ENCODE results near the gene NUDT9.
"Not testable (repeated sequence)": the region's sequence is repeated elsewhere in the genome, so short reads cannot be mapped to it uniquely, and the experiment has no call there.

The NUDT9 gene

DNA sequence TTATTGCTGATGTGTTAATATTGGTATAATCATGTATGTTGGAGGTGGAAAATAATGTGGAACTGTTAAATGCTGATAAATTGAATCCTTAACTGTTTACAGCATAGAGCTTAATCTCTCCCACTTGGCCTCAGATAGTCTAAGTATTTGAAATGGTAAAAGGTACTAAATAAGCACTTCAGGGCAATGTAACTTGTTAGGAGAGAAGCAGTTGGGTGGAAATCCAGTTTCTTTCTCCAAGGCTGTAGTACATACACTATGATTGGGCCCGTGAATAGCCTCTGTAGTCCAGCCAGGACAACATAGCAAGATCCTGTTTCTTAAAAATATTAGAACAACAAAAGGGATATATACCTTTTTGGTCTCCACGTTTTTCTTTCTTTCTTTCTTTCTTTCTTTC, 39.7 kb downstream of the NUDT9 start:
- no peak for DNase-seq (ENCODE audit: low read depth)

DNA sequence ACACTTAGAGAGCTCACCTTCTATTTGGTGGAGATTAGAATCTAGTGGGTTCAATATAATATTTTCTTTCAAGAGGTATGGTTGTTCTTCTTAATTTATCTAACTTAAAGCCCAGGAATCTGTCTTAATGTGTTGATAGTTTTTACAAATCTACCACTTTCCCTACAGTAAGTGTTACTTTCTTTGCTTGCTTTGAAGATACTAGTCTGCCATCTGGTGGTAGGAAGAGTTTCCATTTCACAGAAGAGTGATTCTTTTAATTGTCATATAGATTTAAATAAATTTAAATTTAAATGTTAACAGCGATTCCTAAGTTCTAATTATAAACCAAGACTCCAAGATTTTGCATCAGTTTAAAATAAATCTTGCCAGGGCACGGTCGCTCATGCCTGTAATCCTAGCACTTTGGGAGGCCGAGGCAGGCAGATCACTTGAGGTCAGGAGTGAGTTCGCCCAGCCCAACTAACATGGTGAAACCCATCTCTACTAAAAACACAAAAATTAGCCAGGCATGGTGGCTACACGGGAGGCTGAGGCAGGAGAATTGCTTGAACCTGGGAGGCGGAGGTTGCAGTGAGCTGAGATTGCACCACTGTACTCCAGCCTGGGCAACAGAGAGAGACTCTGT, 43.5 kb downstream of the NUDT9 start:
- DNase-seq (ENCODE audit: low read depth), result no peak

DNA sequence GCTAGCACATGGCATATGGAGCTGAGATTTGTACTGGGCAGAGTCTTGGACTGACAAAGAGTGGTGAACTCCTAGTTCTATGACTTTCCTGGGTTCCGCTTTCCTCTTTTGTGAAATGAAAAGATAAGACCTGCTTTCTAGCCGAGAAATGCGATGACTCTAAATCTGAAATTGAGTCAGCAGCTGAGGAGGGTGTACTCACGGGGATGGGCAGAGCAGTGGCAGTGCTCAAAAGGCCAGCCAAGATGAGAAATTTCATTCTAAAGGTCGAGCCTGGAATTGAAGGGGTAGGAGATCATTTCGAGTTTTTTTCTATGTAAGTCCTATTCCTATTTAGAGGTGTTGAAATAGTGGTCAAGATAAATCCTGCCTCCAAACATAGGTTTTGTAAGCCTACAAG, 47.0 kb downstream of the NUDT9 start:
- DNase-seq (ENCODE audit: low read depth), result no peak

DNA sequence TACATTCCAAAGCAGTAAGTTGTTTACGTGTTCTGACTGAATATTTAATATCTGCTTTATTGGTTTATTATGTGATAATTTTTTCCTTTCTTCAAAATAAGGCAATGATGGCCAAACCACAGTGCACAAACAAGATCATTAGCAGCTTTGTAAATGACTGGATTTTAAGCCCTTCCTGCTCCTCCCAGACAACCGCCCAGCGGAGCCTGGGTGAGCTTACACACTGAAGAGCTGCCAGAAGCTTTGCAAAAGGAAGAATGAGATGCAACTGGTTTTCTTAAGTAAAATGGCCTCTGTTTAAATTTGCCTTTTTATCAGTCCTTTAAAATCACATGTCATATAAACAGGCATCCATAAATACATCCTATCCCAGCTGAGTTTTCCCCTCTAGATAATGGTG, 54.6 kb downstream of the NUDT9 start:
- no peak for DNase-seq (ENCODE audit: low read depth)

DNA sequence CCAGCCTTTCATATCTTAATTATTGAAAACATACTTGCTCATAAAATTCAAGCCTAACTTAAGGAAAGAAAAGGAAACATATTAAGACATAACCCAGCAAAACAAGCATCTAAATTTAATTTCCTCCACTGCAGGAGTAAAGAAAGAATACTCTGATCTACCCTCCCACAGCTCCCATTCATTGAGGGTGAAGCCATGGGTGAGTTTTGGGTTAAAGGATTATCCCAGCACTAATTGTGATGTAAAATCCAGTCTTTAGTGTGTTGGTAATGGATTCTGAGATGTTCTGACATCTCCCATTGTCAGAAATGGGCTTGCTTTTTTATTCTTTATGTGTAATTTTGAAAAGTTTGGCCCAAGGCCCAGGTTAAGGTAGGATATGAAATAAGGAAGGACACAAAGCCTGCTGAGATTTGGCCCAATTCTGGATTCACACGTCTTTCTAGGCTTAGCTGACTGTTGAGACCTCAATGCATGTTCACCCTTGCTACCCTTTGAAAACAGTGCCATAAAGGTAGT, 56.4 kb downstream of the NUDT9 start:
- DNase-seq (ENCODE audit: low read depth), result no peak

DNA sequence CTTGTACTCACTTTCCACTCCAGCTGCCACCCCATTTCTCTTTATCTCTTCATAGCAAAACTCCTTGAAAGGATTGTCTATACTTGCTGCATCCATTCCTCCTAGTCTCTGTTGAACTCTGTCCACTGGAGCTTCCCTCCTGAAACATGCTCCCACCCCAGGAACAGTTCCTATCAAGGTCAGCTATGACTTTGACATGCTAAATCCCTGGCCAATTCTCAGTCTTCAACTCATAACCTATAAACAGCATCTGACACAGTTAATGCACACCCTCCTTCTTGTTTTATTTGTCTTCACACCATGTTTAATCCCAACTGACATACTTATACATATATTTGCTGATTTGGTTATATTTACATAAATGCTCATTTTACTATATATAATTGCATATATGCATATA, 59.0 kb downstream of the NUDT9 start:
- no peak for DNase-seq (ENCODE audit: low read depth)

DNA sequence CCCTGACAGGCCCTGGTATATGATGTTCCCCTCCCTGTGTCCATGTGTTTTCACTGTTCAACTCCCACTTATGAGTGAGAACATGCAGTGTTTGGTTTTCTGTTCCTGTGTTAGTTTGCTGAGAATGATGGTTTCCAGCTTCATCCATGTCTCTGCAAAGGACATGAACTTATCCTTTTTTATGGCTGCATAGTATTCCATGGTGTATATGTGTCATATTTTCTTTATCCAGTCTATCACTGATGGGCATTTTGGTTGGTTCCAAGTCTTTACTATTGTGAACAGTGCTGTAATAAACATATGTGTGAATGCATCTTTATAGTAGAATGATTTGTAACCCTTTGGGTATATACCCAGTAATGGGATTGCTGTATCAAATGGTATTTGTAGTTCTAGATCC, 60.9 kb downstream of the NUDT9 start:
- not testable (repeated sequence) for DNase-seq (ENCODE audit: low read depth)

DNA sequence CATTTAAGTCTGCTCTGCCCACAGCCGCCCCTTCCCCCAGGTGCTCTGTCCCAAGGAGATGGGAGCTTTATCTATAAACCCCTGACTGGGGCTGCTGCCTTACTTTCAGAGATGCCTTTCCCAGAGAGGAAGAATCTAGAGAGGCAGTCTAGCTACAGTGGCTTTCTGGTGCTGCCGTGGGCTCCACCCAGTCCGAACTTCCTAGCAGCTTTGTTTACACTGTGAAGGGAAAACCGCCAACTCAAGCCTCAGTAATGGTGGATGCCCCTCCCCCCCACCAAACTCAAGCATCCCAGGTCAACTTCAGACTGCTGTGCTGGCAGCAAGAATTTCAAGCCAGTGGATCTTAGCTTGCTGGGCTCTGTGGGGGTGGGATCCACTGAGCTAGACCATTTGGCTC, 66.3 kb downstream of the NUDT9 start:
- not testable (repeated sequence) for DNase-seq (ENCODE audit: low read depth)

DNA sequence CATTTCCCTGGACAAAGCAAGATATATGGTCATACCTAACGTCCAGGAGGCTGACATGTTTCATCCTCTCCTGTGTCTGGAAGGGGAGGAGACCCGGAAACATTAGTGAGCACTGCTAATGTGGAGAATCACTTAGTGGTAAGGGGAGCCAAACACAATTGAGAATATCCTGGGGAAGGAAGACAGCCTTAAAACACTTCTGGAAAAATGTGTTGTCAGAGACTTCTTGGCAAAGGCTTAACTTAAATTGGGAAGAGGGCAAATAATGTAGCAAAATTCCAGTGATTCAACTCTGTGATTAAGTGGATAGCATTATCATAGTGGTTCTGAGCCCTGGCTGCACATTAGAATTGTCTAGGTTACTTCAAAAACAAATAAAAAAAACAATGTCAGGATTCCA, 67.3 kb downstream of the NUDT9 start:
- DNase-seq (ENCODE audit: low read depth), result no peak

DNA sequence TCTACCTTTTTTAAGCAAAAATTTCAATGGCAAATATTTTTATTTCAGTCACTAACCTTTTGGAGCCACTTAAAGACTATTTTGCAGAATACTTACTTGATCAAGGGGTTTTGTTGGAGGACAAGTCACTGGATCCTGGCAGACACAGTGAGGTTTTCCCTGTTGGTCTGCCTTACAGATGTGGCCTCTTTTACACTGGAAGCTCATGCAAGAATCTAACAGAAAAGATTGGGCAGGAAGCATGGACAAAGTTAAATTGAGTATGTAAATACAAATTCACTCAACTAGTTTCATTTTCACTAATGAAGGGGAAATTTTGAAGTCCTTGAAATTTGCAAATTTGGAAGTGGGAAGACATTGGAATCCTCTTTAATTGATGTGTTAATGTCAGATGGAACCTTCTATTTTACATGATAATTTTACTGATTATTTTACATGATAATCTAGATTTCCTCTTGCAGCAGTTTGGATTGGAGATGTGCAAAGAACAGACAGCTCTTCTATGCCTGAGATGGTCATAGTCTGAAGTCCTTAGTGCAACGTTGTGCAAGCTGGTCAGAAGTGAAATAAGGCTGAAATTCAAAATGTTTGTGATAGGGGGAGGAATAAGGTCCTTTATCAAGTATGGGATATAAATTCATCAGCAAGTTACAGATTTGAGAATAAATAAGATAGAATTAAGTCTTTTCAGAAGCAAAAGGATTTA, 68.4 kb downstream of the NUDT9 start:
- DNase-seq (ENCODE audit: low read depth), result no peak

DNA sequence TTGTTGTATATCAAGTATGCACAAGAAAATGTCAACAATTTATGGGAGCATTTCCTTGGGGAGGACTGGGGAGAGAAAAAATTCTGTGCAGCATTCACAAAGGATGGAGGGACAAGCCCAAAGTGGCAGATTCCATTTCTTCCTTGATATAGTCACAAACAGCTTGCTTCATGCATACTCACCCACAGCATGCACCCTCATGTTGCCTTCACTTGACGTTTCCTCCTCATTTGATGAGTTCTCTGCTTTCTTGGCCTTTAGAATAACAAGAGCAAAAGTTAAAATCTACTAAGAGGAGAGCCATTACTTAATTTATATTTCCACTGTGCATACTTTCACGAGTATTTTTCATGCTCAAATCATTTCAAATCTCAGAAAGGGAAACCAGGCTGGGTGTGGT, 69.1 kb downstream of the NUDT9 start:
- DNase-seq (ENCODE audit: low read depth), result no peak

DNA sequence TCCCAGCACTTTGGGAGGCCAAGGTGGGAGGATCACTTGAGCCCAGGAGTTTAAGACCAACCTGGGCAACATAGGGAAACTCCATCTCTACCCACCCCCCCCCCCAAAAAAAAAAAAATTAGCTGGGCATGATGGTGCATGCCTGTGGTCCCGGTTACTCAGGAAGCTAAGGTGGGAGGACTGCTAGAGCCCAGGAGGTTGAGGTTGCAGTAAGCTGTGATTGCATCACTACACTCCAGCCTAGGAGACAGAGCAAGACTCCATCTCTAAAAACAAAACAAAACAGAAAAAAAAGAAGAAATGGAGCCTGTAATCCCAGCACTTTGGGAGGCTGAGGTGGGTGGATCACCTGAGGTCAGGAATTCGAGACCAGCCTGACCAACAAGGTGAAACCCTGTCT, 69.5 kb downstream of the NUDT9 start:
- not testable (repeated sequence) for DNase-seq (ENCODE audit: low read depth)

DNA sequence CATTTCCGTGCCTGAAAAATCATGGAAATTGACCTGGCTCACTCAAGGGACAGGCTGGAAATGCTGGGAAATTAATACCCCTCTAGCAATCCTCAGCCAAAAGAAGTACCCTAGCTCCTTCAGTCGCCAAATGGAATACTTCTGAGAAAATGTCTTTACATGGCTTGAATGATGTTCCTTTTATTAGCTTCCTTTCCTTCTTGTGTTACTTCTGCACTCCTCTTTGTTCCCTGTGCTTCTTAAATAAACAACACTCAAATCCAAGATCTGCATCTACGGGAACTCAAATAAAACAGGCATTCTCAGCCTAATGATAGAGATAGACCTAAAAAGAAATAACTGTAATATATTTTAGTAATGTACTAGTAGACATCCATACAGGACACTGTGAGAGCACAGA, 70.7 kb downstream of the NUDT9 start:
- no peak for DNase-seq (ENCODE audit: low read depth)

DNA sequence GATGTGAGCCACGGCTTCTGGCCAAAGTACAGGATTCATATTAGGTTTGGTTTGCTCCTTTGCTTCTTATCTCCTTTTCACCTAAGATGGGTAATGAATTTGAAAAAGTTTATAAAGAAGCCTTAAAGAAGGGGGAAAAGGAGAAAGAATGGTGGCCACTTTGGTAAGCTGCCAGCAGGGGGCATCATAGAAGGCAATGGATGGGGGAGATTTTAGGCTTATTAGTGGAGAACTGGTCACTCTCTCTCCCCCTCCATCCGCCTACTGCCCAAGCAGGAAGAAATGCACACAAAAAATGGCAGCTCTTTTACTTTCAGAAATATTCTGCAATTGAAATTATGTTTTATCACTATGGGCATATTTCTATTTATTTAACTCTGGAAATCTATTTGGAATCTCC, 74.8 kb downstream of the NUDT9 start:
- DNase-seq (ENCODE audit: low read depth), result no peak

DNA sequence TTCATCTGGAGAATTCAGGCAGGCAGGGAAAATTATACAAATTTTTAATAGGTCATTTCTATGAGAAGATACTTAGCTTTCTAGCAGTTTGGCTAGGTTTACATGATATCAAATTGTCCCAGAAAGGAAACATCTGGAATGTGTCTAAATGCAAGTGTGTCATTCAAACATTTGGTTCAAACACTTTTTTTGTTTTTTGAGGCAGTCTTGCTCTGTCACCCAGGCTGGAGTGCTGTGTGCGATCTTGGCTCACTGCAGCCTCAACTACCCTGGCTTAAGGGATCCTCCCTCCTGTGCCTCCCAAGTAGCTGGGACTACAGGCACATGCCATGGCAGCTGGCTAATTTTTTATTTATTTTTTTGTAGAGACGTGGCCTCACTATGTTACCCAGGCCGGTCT, 75.2 kb downstream of the NUDT9 start:
- no peak for DNase-seq (ENCODE audit: low read depth)

DNA sequence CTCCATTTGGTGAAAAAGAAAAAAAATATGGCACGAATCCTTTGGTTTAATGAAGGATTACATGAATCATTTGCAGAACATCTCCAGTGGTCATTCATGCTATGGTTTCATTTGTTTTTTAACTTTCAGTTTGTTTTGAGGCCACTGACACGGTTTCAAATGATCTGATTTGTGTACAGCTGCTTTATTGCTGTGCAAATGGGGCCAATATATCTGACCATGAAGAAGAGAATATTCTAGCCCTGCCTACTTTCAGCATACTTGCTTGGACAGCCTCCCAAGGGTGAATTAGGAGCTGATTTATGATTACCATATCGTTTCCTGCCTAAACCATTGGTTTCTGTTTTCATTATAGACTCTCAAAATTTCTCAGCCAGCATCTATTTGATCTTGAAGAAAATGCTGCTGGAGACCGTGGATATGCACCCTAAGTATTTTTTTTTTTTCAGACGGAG, 76.1 kb downstream of the NUDT9 start:
- no peak for DNase-seq (ENCODE audit: low read depth)

DNA sequence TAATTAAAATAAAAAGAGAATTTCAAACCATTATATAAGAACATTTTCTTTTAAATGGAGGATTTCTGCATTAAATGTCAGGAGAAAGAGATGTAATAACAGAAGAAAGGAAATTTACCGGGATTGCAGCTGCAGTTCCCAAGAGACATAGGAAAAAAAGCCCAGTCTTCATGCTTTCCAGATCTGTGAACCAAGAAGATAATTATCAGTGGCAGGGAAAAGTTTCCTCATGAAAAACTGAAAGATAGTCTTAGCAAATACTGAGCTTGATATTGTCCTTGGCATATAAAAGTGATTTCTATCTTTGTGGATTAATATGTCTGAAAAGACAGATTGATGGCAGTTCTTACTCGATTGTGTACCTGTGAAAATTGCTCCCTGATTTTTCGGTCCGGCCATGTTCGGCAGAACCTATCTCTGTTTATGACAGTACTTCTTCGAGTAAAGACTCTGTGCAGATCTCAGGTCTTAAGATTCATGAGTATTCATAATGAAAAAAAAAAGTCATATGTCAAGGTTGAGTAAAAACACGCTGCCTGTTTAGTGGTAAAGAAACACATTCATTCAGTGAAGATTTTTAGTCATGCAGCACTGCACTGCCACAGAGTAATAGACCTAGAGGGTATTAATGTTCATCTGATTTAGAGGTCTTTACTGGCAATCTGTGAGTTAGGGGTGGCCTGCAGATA, 77.2 kb downstream of the NUDT9 start:
- no peak for DNase-seq (ENCODE audit: low read depth)

DNA sequence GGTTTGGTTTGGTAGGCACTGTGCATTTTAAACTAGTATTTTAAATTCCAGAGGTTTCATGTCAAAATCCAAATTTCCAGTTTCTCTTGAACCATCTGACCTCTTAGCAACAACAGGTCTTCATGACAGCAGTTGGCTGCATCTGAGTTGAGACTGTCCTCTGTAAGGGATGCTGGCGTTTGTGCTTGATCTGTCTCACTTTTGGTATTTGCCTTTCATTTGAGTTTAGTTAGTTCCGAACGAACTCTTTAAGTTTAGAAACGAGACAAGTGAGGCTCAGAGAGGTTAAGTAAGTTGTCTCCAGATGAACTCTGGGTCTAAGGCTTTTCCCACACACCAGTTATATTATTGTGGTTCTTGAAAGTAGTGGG, 77.7 kb downstream of the NUDT9 start:
- no peak for DNase-seq (ENCODE audit: low read depth)

DNA sequence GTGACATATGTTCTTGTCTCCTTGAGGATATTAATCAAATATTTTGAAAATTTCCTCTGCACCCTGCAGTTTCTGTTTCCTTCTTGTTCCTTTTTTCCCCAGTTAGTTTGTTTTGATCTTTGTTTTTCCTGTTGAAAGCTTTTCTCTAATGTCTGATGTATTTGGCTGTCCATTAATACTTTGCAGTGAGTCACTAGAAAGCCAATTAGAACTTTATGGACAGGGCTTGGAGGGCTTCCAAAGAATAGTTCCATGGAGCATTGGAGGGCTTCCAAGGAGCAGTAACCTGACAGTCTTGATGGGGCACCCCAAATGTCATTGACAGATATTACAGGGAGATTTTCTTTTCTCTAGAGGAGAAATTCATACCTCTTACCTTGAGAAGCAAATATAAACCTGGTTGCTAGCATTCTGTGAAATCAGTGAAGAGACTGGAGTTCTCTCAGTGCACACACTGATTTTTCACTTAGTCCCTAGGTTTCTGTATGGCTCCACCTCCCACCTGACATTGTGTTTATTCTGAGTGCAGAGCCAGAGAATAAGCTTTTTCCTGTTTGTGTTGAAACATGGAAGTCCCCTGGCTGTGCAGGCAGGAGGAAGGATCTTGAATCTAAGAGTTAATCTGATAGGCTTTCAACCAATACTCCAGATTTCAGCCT, 80.3 kb downstream of the NUDT9 start:
- DNase-seq (ENCODE audit: low read depth), result no peak

DNA sequence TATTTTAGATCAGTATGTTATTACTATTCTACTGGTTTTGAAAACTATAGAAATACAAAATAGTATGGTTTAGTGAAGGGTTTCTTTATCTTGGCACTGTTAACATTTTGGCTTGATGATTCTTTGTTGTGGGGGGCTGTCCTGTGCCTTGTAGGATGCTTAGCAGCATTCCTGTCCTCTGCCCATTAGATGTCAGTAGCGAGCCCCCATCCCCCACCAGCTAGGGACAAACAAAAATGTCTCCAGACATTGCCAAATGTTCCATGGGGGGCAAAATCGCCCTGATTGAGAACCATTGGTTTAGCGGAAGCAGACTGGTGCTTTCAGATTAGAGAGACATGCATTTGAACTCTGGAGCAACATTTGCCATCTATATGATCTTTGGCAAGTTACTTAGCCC, 83.5 kb downstream of the NUDT9 start:
- no peak for DNase-seq (ENCODE audit: low read depth)

DNA sequence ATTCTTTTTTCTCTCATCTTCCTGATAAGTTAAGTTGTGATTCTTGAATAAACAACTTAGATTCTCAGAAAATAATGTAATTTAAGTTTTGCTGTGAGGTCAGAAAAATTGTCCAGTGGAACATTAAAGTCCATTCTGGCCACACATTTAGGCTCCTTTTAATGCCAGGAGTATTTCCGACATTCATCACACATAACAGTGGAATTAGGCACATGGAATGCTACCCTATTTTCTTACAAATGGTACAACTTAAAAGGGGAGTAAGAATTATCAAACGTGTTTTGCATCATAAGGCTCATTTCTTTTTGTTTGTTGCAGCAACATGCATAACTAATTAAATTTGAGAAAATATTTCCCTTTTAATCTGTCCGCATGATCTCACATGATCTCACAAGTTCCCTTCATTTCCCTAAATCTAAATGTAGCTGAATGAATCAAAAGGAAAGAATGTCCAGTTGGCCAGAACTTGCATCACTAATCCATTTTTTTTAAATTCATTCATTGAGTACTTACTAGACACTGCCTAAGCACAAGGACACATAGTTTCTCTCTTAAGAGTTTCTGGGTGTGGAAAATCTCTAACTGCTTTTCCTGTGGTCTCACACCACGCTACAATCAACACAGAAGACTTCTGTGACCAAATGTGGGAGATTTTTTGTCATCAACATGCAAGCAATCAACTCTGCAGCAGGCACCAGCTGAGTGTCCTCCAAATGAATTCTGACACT, 84.8 kb downstream of the NUDT9 start:
- no peak for DNase-seq (ENCODE audit: low read depth)

Data from stimulated activated CD8-positive, alpha-beta memory T cell treated with anti-CD3 and anti-CD28 coated beads, Interleukin-4, amount 100 ng/mL, for 24 hours (primary cell).